ENCODE measurements around the gene TRPC5OS. TPM values are rescaled to one million over a fixed set of nuclear protein-coding genes. Genes with fewer than 3 reads are reported as not detected.

TRPC5OS gene
- total RNA-seq, 4 donors from 2014 or later = not detected

GRCh38 chrX:111917591-111917990 is 41.6 kb downstream of the TRPC5OS start:
- Histone ChIP-seq H3K9me3 (no peaks in the 10 kb centered on the region), H3K27ac (no peak overlapping the region), H3K4me1 (no peaks in the 10 kb centered on the region), H3K4me3 (no peak overlapping the region), H3K36me3 (no peaks in the 10 kb centered on the region), H3K27me3 (no peaks in the 10 kb centered on the region)
- no peak for ATAC-seq
- TF ChIP-seq POLR2A (IDR thresholded peaks at IDR 0.05) = no peak
- no peak for TF ChIP-seq EP300 (IDR thresholded peaks at IDR 0.05)
- no peak for TF ChIP-seq CTCF (IDR thresholded peaks at IDR 0.05)
- TF ChIP-seq POLR2AphosphoS5 (IDR thresholded peaks at IDR 0.05) = no peak

GRCh38 chrX:111928456-111928855 is 52.5 kb downstream of the TRPC5OS start:
- ATAC-seq = no peak
- no peak overlapping the region for H3K27ac ChIP-seq
- no peaks in the 10 kb centered on the region for H3K4me1 ChIP-seq
- H3K36me3 ChIP-seq = no peaks in the 10 kb centered on the region
- no peaks in the 10 kb centered on the region for H3K9me3 ChIP-seq
- no peak overlapping the region for H3K4me3 ChIP-seq
- H3K27me3 ChIP-seq = no peaks in the 10 kb centered on the region
- WGBS, 2 donors (ENCODE audit: low coverage in 1 of 2) = 40 to 65% methylated on average over 2 to 3 of the region's 4 CpGs
- TF ChIP-seq POLR2AphosphoS5 (IDR thresholded peaks at IDR 0.05) (no peak), POLR2A (IDR thresholded peaks at IDR 0.05) (no peak), EP300 (IDR thresholded peaks at IDR 0.05) (no peak), CTCF (IDR thresholded peaks at IDR 0.05) (no peak)

Other genes with a start within 250 kb of the TRPC5OS start
- gene ALG13, start 195.0 kb upstream of the TRPC5OS start, total RNA-seq = 10 to 100 TPM; 34.6 to 62.4 (median 49.9) TPM
- 1 to 10 TPM in 2 of 4 donors, not detected in 2; 1.1 to 3.0 TPM for gene TRPC5, start 206.6 kb downstream of the TRPC5OS start, total RNA-seq
- under 1 TPM in 1 of 4 donors, not detected in 3; 0.62 TPM for gene RTL4, start 206.8 kb downstream of the TRPC5OS start, total RNA-seq